ENCODE data around the gene NLRP11. TPM values are rescaled to one million over a fixed set of nuclear protein-coding genes. Genes with fewer than 3 reads are reported as not detected.

Gene NLRP11
- total and polyA plus RNA-seq, 2 experiments from 2014 or later, result not detected

DNA sequence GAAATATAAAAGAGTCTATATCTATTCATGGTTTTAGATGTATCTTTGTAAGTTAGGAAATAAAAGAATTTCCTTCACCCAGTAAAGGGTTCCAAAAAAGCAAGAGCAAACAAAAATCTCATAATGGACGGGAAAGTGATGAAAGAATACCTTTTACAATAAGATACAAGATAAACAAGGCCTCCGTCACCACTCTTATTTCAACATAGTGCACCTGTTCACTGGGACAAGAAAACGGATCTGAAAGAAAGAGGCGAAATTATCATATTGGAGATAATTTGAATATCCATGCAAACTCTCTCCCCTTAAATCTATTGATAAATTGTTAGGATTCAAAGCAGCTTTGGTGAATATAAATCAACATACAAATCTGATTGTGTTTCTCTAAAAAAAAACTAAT is 877 bp upstream of the NLRP11 start:
- no peaks in the 10 kb centered on the region for H3K79me2 ChIP-seq (replicated peaks; ENCODE audit: insufficient read depth)
- TF ChIP-seq NANOG (IDR thresholded peaks at IDR 0.05; ENCODE audit: borderline replicate concordance), result no peak
- TF ChIP-seq, protein P1, sequence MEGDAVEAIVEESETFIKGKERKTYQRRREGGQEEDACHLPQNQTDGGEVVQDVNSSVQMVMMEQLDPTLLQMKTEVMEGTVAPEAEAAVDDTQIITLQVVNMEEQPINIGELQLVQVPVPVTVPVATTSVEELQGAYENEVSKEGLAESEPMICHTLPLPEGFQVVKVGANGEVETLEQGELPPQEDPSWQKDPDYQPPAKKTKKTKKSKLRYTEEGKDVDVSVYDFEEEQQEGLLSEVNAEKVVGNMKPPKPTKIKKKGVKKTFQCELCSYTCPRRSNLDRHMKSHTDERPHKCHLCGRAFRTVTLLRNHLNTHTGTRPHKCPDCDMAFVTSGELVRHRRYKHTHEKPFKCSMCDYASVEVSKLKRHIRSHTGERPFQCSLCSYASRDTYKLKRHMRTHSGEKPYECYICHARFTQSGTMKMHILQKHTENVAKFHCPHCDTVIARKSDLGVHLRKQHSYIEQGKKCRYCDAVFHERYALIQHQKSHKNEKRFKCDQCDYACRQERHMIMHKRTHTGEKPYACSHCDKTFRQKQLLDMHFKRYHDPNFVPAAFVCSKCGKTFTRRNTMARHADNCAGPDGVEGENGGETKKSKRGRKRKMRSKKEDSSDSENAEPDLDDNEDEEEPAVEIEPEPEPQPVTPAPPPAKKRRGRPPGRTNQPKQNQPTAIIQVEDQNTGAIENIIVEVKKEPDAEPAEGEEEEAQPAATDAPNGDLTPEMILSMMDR (conservative IDR thresholded peaks at IDR 0.05; ENCODE audit: low read depth in 2 of 2), result no peak
- TF ChIP-seq, protein P2, sequence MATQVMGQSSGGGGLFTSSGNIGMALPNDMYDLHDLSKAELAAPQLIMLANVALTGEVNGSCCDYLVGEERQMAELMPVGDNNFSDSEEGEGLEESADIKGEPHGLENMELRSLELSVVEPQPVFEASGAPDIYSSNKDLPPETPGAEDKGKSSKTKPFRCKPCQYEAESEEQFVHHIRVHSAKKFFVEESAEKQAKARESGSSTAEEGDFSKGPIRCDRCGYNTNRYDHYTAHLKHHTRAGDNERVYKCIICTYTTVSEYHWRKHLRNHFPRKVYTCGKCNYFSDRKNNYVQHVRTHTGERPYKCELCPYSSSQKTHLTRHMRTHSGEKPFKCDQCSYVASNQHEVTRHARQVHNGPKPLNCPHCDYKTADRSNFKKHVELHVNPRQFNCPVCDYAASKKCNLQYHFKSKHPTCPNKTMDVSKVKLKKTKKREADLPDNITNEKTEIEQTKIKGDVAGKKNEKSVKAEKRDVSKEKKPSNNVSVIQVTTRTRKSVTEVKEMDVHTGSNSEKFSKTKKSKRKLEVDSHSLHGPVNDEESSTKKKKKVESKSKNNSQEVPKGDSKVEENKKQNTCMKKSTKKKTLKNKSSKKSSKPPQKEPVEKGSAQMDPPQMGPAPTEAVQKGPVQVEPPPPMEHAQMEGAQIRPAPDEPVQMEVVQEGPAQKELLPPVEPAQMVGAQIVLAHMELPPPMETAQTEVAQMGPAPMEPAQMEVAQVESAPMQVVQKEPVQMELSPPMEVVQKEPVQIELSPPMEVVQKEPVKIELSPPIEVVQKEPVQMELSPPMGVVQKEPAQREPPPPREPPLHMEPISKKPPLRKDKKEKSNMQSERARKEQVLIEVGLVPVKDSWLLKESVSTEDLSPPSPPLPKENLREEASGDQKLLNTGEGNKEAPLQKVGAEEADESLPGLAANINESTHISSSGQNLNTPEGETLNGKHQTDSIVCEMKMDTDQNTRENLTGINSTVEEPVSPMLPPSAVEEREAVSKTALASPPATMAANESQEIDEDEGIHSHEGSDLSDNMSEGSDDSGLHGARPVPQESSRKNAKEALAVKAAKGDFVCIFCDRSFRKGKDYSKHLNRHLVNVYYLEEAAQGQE (IDR thresholded peaks at IDR 0.05; ENCODE audit: unreplicated experiment), result no peak
- TF ChIP-seq, protein P3, sequence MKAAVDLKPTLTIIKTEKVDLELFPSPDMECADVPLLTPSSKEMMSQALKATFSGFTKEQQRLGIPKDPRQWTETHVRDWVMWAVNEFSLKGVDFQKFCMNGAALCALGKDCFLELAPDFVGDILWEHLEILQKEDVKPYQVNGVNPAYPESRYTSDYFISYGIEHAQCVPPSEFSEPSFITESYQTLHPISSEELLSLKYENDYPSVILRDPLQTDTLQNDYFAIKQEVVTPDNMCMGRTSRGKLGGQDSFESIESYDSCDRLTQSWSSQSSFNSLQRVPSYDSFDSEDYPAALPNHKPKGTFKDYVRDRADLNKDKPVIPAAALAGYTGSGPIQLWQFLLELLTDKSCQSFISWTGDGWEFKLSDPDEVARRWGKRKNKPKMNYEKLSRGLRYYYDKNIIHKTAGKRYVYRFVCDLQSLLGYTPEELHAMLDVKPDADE (IDR thresholded peaks at IDR 0.05), result no peak
- no peak for TF ChIP-seq EZH2phosphoT487 (IDR thresholded peaks at IDR 0.05; ENCODE audit: unreplicated experiment)
- no peak for TF ChIP-seq ZNF114 (CRISPR knock-in tag; IDR thresholded peaks at IDR 0.05)
- no peak for TF ChIP-seq EZH2 (IDR thresholded peaks at IDR 0.05; ENCODE audit: low read depth, unreplicated experiment)
- TF ChIP-seq STAT1 (IDR thresholded peaks at IDR 0.05; ENCODE audit: unreplicated experiment), result no peak
- no peak for TF ChIP-seq ZNF331 (CRISPR knock-in tag; IDR thresholded peaks at IDR 0.05; ENCODE audit: low read depth)
- TF ChIP-seq, protein P4, sequence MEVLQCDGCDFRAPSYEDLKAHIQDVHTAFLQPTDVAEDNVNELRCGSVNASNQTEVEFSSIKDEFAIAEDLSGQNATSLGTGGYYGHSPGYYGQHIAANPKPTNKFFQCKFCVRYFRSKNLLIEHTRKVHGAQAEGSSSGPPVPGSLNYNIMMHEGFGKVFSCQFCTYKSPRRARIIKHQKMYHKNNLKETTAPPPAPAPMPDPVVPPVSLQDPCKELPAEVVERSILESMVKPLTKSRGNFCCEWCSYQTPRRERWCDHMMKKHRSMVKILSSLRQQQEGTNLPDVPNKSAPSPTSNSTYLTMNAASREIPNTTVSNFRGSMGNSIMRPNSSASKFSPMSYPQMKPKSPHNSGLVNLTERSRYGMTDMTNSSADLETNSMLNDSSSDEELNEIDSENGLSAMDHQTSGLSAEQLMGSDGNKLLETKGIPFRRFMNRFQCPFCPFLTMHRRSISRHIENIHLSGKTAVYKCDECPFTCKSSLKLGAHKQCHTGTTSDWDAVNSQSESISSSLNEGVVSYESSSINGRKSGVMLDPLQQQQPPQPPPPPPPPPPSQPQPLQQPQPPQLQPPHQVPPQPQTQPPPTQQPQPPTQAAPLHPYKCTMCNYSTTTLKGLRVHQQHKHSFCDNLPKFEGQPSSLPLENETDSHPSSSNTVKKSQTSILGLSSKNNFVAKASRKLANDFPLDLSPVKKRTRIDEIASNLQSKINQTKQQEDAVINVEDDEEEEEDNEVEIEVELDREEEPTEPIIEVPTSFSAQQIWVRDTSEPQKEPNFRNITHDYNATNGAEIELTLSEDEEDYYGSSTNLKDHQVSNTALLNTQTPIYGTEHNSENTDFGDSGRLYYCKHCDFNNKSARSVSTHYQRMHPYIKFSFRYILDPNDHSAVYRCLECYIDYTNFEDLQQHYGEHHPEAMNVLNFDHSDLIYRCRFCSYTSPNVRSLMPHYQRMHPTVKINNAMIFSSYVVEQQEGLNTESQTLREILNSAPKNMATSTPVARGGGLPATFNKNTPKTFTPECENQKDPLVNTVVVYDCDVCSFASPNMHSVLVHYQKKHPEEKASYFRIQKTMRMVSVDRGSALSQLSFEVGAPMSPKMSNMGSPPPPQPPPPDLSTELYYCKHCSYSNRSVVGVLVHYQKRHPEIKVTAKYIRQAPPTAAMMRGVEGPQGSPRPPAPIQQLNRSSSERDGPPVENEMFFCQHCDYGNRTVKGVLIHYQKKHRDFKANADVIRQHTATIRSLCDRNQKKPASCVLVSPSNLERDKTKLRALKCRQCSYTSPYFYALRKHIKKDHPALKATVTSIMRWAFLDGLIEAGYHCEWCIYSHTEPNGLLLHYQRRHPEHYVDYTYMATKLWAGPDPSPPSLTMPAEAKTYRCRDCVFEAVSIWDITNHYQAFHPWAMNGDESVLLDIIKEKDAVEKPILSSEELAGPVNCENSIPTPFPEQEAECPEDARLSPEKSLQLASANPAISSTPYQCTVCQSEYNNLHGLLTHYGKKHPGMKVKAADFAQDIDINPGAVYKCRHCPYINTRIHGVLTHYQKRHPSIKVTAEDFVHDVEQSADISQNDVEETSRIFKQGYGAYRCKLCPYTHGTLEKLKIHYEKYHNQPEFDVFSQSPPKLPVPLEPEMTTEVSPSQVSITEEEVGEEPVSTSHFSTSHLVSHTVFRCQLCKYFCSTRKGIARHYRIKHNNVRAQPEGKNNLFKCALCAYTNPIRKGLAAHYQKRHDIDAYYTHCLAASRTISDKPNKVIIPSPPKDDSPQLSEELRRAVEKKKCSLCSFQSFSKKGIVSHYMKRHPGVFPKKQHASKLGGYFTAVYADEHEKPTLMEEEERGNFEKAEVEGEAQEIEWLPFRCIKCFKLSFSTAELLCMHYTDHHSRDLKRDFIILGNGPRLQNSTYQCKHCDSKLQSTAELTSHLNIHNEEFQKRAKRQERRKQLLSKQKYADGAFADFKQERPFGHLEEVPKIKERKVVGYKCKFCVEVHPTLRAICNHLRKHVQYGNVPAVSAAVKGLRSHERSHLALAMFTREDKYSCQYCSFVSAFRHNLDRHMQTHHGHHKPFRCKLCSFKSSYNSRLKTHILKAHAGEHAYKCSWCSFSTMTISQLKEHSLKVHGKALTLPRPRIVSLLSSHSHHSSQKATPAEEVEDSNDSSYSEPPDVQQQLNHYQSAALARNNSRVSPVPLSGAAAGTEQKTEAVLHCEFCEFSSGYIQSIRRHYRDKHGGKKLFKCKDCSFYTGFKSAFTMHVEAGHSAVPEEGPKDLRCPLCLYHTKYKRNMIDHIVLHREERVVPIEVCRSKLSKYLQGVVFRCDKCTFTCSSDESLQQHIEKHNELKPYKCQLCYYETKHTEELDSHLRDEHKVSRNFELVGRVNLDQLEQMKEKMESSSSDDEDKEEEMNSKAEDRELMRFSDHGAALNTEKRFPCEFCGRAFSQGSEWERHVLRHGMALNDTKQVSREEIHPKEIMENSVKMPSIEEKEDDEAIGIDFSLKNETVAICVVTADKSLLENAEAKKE (CRISPR knock-in tag; IDR thresholded peaks at IDR 0.05), result no peak
- no peak for TF ChIP-seq POLR2AphosphoS5 (IDR thresholded peaks at IDR 0.05; ENCODE audit: low read depth)
- TF ChIP-seq JUNB (IDR thresholded peaks at IDR 0.05; ENCODE audit: unreplicated experiment), result no peak
- Mint-ChIP-seq H3K4me3 (no peak overlapping the region), H3K9me3 (peaks cover 80% of the 10 kb centered on the region), H3K27me3 (ENCODE audit: insufficient read depth, low read depth, poor library complexity) (peaks cover 4% of the 10 kb centered on the region), H3K36me3 (ENCODE audit: low read depth) (peaks cover 28% of the 10 kb centered on the region), H3K27ac (no peak overlapping the region), H3K4me1 (no peaks in the 10 kb centered on the region)
- H3F3A ChIP-seq (replicated peaks; ENCODE audit: low read depth), result no peaks in the 10 kb centered on the region
- ATAC-seq, result no peak
- H2AFZ ChIP-seq, result no peak overlapping the region
- peaks cover 4% of the 10 kb centered on the region for H3K36me3 ChIP-seq (ENCODE audit: insufficient read depth)
- DNase-seq (ENCODE audit: low spot score), result no peak
- no peaks in the 10 kb centered on the region for H4K20me1 ChIP-seq (replicated peaks; ENCODE audit: insufficient read depth)
- no peak overlapping the region for H3K4me3 ChIP-seq
- no peak overlapping the region for H3K27ac ChIP-seq (ENCODE audit: low read depth)
- no peak overlapping the region for H3K4me2 ChIP-seq
- H3K27me3 ChIP-seq (ENCODE audit: insufficient read depth), result no peaks in the 10 kb centered on the region
- no peaks in the 10 kb centered on the region for H3K9me2 ChIP-seq (ENCODE audit: insufficient read depth)
- no peaks in the 10 kb centered on the region for H3K4me1 ChIP-seq (ENCODE audit: insufficient read depth)

Data from GM23338 (cell line).